Measurements from ENCODE around the gene ARMH3.

Gene ARMH3

GRCh38 chr10:102055647-102056419 is at the start of gene ARMH3:
Gene ARMH3 (minus strand): TSS chr10:102056173. CDS start chr10:102040114, 16,059 bp downstream.
- DNase-seq: peak; percentile 98

DNA sequence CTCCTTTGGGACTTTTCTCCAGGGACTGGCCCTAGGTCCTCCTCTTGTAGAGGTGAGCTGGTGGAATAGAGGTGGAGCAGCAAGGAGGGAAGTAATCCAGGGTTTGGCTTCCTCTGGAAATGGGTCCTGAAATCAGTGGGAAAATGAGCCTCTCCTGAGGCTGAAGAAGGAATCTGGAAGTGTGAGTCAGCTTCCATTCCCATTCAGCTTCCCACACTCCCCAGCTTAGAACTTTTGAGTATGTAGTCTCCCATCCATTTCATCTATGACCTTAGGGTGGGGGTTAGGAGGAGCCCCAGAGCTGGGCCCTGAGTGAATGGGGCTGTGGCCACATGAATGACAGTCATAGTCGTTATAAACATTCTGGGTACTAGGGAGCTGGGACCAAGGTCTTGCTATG is 46.4 kb upstream of the ARMH3 start:
- DNase-seq: no peak

DNA sequence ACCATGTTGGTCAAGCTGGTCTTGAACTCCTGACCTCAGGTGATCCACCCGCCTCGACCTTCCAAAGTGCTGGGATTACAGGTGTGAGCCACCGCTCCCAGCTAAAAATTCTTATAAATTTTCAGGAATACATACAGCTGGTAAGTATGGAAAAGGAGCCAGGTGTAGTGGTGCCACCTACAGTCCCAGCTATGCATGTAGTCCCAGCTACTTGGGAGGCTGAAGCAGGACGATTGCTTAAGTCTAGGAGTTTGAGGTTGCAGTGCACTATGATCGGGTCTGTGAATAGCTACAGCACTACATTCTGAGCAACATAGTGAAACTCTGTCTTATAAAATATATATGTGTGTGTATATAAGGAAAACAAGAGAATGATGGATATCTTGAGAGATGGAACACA is 45.2 kb upstream of the ARMH3 start:
- DNase-seq: no peak

DNA sequence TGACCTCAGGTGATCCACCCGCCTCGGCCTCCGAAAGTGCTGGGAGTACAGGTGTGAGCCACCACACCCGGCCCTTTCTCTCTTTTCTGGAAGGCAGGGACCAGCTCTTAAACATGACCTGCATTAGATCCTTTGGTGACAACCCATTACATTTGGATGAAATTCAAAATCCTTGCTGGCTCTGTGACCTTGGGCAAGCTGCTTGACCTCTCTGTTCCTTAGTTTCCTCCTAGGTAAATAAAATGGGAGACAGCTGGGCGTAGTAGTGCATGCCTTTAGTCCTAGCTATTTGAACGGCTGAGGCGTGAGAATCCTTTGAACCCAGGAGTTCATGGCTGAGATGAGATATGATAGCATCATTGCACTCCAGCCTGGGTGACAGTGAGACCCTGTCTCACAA is 40.5 kb upstream of the ARMH3 start:
- no peak for DNase-seq

GRCh38 chr10:102090772-102091171 is 34.8 kb upstream of the ARMH3 start:
- DNase-seq: no peak

GRCh38 chr10:102086196-102086595 is 30.2 kb upstream of the ARMH3 start:
- no peak for DNase-seq

DNA sequence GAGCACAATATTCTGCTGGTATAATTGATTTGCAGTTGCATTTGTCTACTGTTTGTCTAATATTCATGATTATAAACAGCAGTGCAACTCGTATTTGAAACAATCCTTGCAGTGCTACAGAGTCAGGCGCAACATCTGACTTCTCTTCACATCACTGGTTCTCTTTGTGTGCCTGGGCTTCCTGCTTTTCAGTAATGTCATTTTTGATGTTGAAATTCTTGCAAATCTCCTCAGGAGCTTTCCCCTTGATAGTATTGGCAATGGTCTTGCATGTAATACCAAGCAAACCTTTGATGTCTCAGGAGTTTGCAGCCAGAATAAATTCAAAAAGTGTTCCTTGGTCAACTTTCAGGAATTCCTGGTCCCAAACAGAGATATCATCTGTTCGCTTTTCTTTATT is 29.4 kb upstream of the ARMH3 start:
- no peak for DNase-seq

GRCh38 chr10:102083541-102083940 is 27.6 kb upstream of the ARMH3 start:
- no peak for DNase-seq

DNA sequence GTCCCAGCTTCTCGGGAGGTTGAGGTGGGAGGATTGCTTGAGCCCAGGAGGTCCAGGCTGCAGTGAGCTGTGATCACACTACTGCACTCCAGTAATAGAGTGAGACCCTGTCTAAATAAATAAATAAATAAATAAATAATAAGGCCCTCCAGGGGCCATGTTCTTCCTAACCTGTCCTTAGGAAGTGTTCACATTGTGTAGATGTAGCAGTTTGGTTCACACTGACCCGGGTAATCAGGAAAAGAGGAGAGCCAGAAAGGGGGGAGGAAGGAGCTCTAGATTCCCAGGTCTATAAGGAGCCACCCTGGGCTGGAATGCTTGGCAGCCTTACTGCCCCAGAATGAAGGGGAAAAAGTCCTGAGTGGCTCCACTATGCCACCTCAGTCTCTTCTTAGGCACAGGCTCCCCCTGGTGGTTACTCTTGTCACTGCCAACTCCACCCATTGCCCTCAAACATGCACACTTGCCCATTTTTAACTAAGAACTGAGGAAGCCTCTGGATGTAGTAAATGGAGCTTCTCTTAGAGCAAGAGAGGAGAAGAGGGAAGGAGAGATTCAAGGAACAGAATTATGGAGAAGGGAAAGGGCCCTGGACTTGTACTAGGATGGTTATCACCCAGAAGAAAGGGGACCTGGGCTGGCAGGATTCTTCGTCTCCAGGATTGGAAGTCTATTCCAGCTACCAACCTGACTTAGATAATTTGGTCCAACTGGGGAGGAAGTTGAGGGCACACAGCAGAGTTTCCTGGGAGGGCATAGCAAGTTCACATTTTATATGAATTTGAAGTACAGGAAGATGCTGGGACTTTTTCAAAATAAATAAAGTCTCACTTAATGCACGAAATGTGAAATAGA is 16.9 kb upstream of the ARMH3 start:
- peak; percentile 84 for DNase-seq

- DNase-seq: no peak
Measured at GRCh38 chr10:102069071-102069470, 13.1 kb upstream of the ARMH3 start.

- DNase-seq: no peak
Measured at GRCh38 chr10:102068216-102068615, 12.2 kb upstream of the ARMH3 start.

DNA sequence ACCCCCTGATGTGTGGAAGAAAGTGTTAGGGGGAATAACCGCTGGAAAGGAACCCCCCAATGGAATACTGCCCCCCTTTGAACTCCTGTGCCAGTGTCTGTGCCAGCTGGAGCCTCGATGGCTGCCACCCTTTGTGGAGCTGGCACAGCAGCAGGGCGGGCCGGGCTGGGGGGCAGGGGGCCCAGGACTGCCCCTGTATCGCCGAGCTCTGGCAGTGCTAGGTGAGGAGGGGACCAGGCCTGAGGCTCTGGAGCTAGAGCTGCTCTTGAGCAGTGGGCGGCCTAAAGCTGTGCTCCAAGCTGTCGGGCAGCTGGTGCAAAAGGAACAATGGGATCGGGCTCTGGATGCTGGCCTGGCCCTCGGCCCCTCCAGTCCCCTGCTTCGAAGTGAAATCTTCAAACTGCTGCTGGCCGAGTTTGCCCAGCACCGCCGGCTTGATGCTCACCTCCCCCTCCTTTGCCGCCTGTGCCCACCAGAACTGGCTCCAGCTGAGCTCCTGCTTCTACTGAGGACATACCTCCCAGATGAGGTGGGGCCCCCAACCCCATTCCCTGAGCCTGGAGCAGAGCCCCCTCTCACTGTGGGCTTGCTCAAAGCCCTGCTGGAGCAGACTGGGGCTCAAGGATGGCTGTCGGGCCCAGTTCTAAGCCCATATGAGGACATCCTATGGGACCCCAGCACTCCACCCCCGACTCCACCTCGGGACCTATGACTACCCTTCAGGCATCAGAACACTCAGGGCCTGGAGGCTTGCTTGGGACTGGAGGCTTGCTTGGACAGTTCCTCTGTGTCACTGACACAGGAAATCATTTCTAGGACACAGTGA is 11.3 kb upstream of the ARMH3 start:
- no peak for DNase-seq

- DNase-seq: no peak
Measured at GRCh38 chr10:102066399-102067088, 10.6 kb upstream of the ARMH3 start.

DNA sequence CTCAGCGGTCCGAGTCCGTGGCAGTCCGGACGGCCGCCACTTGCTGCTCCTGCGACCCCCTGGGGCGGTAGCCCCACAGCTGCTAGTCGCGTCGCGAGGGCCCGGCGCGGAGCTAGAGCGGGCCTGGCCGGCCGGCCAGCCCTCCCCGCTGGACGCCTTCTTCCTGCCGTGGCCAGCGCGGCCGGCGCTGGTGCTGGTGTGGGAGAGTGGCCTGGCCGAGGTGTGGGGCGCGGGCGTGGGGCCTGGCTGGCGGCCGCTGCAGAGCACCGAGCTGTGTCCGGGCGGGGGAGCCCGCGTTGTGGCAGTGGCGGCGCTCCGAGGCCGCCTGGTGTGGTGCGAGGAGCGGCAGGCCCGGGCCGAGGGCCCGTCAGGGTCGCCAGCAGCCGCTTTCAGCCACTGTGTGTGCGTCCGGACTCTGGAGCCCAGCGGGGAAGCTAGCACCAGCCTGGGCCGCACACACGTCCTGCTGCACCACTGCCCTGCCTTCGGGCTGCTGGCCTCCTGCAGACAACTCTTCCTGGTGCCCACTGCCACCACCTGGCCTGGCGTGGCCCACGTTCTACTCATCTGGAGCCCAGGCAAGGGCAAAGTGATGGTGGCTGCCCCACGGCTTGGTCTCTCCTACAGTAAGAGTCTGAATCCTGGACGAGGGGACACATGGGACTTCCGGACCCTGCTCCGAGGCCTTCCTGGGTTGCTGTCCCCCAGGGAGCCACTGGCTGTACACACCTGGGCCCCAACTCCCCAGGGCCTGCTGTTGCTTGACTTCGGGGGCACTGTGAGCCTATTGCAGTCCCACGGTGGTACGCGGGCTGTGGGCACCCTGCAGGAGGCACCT is 9.8 kb upstream of the ARMH3 start:
- DNase-seq: no peak

DNA sequence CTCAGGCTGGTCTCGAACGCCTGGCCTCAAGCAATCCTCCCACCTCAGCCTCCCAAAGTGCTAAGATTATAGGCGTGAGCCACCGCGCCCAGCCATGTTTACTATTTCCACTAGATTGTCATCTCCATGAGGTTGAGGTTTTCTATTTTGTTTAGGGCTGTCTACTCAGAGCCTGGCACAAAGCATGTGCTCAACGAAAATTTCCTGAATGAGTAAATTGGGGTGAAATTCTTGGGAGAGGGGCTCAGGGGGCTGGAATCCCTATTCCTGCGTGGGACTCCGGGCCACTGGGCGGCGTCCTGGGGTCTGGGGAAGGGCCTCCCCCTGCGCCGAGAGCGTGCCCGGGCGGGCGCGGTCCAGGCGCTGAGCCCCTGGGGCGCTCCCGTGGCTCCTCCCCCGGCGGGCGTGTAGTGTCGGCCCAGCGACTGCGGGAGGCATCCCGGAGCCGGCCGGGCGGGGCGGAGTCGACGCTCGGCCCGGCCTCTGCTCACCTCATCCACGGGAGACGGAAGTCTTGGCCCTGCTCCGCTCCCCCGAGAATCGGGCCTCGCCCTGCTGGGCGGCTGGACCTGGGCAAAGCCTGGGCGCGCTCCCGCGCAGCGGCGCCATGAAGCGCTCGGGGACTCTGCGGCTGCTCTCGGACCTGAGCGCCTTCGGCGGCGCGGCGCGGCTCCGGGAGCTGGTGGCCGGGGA is 9.0 kb upstream of the ARMH3 start, which contains the start of gene HPS6:
Gene HPS6 (plus strand): TSS at position 482 of the 693 bp plus-strand sequence. CDS start 126 bp downstream, at position 608.
- peak; percentile 84 for DNase-seq

DNA sequence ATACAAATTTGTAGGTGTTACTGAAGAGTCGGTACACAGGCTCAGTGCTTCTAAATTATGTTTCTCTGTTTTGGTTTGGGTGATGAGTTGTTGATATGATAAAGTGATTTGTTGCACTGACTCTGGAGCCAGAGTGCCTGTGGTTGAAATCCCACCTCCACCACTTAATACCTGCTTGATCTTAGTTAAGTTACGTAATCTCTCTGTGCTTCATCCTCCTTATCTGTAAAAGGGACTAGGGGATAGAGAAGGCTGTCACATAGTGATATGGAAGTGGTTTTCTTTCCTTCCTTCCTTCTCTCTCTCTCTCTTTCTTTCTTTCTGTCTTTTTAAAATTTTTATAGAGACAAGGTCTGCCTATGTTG is 8.5 kb upstream of the ARMH3 start:
- DNase-seq: no peak

DNA sequence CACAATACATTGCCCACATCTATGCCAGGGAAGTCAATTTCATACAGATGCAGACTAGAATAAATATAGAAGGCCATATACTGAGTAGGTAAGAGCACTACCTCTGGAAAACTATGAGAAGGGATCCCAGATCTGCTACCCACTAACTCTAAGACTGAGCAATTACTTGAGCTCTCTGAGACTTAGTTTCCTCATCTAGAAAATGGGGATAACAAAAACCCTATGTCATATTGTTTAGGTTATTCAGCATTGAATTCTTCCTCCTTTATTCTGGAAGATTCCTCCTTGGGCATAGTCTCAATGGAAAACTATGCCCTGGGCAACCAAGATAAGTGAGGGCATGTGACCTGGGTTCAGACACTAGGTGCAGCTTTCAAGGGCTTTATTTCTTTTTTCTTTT is 4.0 kb upstream of the ARMH3 start:
- DNase-seq: no peak

GRCh38 chr10:102054881-102055646 is 909 bp downstream of the ARMH3 start:
- DNase-seq: peak; percentile 54

- no peak for DNase-seq
Measured at GRCh38 chr10:102046095-102046494, 9.9 kb downstream of the ARMH3 start.

DNA sequence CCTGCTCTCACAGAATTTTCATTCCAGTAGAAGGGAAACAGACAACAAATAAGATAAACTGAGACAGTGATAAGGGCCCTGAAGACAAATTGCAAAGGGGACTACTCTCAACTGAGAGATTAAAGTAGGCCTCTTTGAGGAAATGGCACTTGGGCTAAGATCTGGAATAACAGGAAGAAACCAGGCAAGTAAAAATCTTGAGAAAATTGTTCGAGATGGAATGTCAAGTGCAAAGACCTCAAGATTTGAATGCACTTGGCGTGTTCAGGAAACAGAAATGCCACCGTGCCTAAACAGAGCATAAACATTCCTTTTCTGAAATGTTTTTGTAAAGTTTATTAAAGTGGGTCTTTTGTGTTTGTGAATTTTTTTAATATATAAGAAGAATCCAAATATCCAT is 10.7 kb downstream of the ARMH3 start:
- DNase-seq: no peak
